ENCODE measurements around the gene SLIT3.

SLIT3 gene

GRCh38 chr5:169301386-169301934 lies 521 bp upstream of the SLIT3 start:
- H4K20me1 ChIP-seq (ENCODE audit: insufficient read depth, low read length), result no peaks in the 10 kb centered on the region
- H2AFZ ChIP-seq (ENCODE audit: low read depth, low read length), result no peak overlapping the region
- no peaks in the 10 kb centered on the region for H3K36me3 ChIP-seq (replicated peaks; ENCODE audit: low read depth, low read length)
- no peaks in the 10 kb centered on the region for H3K79me2 ChIP-seq (ENCODE audit: low read length)
- no peak overlapping the region for H3K27ac ChIP-seq (ENCODE audit: low read length)
- H3K27me3 ChIP-seq (ENCODE audit: low read depth, low read length), result peaks cover 33% of the 10 kb centered on the region
- H3K9me3 ChIP-seq (ENCODE audit: insufficient read depth, low read length), result no peaks in the 10 kb centered on the region
- no peak overlapping the region for H3K4me3 ChIP-seq (ENCODE audit: low read length)
- TF ChIP-seq EZH2phosphoT487 (IDR thresholded peaks at IDR 0.05; ENCODE audit: low read depth) (no peak), CTCF (IDR thresholded peaks at IDR 0.05; ENCODE audit: low read depth, low read length) (no peak)
- no peaks in the 10 kb centered on the region for H3K4me1 ChIP-seq (ENCODE audit: low read length)
- no peak overlapping the region for H3K9ac ChIP-seq (ENCODE audit: low read length)
- H3K4me2 ChIP-seq (ENCODE audit: low read length), result no peak overlapping the region

GRCh38 chr5:169299663-169300467 lies 1.1 kb downstream of the SLIT3 start:
- Histone ChIP-seq H3K4me2 (ENCODE audit: low read length) (no peak overlapping the region), H3K36me3 (replicated peaks; ENCODE audit: low read depth, low read length) (no peaks in the 10 kb centered on the region), H3K27ac (ENCODE audit: low read length) (no peak overlapping the region), H4K20me1 (ENCODE audit: insufficient read depth, low read length) (no peaks in the 10 kb centered on the region), H3K27me3 (ENCODE audit: low read depth, low read length) (peaks cover 24% of the 10 kb centered on the region), H3K9ac (ENCODE audit: low read length) (no peak overlapping the region), H3K4me3 (ENCODE audit: low read length) (no peak overlapping the region), H2AFZ (ENCODE audit: low read depth, low read length) (no peak overlapping the region), H3K9me3 (ENCODE audit: insufficient read depth, low read length) (no peaks in the 10 kb centered on the region), H3K79me2 (ENCODE audit: low read length) (no peaks in the 10 kb centered on the region), H3K4me1 (ENCODE audit: low read length) (no peaks in the 10 kb centered on the region)
- TF ChIP-seq EZH2phosphoT487 (IDR thresholded peaks at IDR 0.05; ENCODE audit: low read depth) (no peak), CTCF (IDR thresholded peaks at IDR 0.05; ENCODE audit: low read depth, low read length) (no peak)

- TF ChIP-seq EZH2phosphoT487 (IDR thresholded peaks at IDR 0.05; ENCODE audit: low read depth) (no peak), CTCF (IDR thresholded peaks at IDR 0.05; ENCODE audit: low read depth, low read length) (no peak)
- H3K27me3 ChIP-seq (ENCODE audit: low read depth, low read length), result peaks cover 18% of the 10 kb centered on the region
- H3K9ac ChIP-seq (ENCODE audit: low read length), result no peak overlapping the region
- H3K79me2 ChIP-seq (ENCODE audit: low read length), result no peaks in the 10 kb centered on the region
- H3K4me2 ChIP-seq (ENCODE audit: low read length), result no peak overlapping the region
- no peaks in the 10 kb centered on the region for H4K20me1 ChIP-seq (ENCODE audit: insufficient read depth, low read length)
- H3K36me3 ChIP-seq (replicated peaks; ENCODE audit: low read depth, low read length), result no peaks in the 10 kb centered on the region
- H3K4me1 ChIP-seq (ENCODE audit: low read length), result no peaks in the 10 kb centered on the region
- H3K4me3 ChIP-seq (ENCODE audit: low read length), result no peak overlapping the region
- H3K27ac ChIP-seq (ENCODE audit: low read length), result no peak overlapping the region
- H2AFZ ChIP-seq (ENCODE audit: low read depth, low read length), result no peak overlapping the region
- H3K9me3 ChIP-seq (ENCODE audit: insufficient read depth, low read length), result no peaks in the 10 kb centered on the region
Observed at GRCh38 chr5:169299191-169299662, 1.7 kb downstream of the SLIT3 start.

GRCh38 chr5:169298193-169298592 lies 2.7 kb downstream of the SLIT3 start:
- TF ChIP-seq CTCF (IDR thresholded peaks at IDR 0.05; ENCODE audit: low read depth, low read length) (no peak), EZH2phosphoT487 (IDR thresholded peaks at IDR 0.05; ENCODE audit: low read depth) (no peak)
- Histone ChIP-seq H3K4me2 (ENCODE audit: low read length) (no peak overlapping the region), H3K9ac (ENCODE audit: low read length) (no peak overlapping the region), H3K27me3 (ENCODE audit: low read depth, low read length) (peaks cover 9% of the 10 kb centered on the region; the same call in 1 of the 2 replicates), H3K9me3 (ENCODE audit: insufficient read depth, low read length) (no peaks in the 10 kb centered on the region), H3K79me2 (ENCODE audit: low read length) (no peaks in the 10 kb centered on the region), H3K4me3 (ENCODE audit: low read length) (no peak overlapping the region), H4K20me1 (ENCODE audit: insufficient read depth, low read length) (no peaks in the 10 kb centered on the region), H3K4me1 (ENCODE audit: low read length) (no peaks in the 10 kb centered on the region), H3K27ac (ENCODE audit: low read length) (no peak overlapping the region), H2AFZ (ENCODE audit: low read depth, low read length) (no peak overlapping the region), H3K36me3 (replicated peaks; ENCODE audit: low read depth, low read length) (no peaks in the 10 kb centered on the region)
